CMK (cell line): ENCODE data around the gene E2F8.

Source experiments
- DNase-seq: peaks from one replicate; pipeline ENCODE4 v3.0.0-alpha.2; 2010; ENCODE audit warnings: low read depth

Gene E2F8

DNA sequence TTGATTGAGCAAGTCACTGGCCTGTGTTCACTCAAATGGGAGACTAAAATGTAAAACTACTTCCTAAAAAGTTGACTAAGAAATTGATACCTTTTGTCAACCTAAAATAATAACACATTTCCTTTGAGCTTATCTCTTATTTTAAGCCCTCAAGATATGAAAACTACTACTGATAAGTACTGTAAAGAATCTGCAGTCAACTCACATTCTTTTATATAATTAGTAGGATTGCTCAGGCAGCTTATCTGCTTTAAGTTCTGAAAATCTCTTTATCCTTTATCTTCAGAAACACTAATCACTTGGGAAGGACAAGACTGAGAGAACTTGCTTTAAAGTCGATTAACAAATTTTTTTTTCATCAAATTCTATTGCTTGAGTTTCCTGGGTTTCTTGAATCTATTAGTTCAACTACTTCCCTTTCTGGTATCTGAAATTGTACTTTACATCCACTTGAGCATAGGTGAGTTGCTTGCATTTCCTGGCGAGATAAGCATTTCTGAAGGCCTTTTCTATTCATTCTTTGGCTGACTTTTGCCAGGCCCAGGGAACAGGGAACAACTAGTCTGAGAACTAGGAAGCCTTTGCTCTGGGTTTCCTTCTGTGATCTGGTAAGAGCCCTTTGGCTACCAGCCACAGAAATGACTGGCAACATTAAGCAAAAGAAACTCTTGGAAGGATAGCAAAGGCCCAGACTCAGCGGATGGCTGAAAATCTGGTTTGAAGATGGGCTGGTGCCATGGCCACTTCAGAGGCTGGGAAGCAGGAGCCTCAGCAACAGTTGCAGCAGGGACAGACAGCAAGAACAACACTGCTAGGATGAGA is 19.6 kb downstream of the E2F8 start:
- DNase-seq: no peak

DNA sequence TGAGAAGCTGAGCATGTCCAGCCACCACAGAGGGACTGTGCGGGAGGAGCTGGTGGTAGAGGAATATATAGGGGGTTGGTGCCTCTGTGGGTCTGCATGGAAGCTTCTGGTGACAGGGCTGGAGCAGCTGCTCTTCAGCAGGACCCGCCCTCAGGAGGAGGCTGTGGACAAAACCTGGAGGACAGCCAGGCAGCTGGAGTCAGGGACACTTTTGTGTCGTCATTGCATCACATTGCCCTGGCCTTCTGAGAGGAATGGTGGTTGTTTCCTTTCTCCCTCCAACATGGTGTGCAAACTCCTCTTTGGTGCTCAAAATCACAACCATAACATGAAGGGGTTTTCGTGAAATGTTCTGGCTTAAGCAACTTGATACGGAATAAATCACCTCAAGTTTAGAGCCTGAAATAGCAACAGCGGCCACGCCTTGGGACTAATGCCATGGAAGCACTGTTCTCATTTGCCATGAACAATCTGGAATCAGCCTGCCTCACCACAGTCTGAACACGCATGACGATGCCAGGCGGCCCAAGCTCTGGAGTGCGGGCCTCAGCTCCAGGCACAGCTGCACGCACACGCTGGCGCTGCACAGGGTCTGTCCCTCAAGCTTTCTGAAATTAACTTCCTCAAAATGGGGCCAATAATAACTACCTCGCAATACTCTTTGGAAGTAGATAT is 21.8 kb downstream of the E2F8 start:
- DNase-seq: no peak

DNA sequence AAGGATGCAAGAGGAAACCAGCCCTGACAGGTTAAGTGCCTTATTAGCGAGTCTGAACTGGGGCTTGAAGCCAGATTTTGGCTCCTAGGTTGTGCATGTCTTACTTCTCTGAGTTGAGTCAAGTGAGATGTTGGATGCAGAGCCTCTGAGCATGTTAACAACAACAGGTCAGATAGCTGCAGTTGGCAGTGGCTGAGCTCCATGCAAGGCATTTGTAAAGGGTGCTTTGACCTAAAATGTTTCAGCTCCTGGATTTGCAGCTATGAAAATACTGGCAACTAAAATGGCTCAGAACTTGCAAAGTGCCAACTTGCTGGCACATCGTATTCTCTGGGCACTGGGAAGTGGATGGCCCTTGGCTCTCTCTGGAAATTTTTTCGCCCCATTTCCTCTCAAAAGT is 22.5 kb downstream of the E2F8 start:
- no peak for DNase-seq

DNA sequence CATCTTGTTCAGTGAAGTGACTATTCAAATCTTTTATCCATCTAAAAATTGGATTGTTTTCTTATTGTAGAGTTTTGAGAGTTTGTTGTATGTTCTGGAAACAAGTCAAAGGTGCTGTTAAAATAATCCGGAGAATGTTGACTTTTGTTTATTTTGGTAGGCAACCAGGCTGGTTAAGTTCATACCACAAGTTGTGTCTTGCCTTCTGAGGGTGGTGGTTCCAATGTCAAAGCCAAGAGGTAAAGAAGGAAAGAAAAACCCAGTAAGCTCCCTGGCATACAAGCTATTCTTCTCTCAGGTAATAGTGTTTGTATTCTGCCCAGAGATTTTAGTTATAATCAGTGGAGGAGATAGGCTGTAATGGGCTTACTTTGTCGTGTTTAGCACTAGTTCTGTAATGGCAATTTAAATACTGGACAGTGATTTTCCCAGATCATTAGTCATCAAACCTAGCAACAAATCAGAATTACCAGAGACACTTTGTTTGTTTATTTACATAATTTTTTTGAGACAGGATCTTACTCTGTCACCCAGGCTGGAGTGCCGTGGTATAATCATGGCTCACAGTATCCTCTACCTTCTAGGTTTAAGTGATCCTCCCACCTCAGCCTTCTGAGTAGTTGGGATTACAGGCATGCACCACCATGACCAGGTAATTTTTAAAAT is 23.9 kb downstream of the E2F8 start:
- DNase-seq: no peak

DNA sequence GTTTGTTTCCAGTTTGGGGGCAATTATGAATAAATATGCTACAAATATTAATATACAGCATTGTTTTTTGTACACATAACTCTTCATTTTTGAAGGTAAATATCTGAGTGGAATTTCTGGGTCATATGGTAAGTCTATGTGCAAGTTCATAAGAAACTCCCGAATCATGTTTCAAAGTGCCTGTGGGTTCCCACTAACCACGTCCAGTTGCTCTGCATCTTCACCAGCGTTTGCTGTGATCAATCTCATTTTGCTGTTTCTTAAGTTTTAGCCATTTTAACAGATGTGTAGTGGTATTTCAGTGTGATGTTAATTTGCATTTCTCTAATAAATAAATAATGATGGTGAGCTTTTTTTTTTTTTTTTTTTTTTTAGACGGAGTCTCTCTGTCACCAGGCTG is 24.7 kb downstream of the E2F8 start:
- DNase-seq: no peak

DNA sequence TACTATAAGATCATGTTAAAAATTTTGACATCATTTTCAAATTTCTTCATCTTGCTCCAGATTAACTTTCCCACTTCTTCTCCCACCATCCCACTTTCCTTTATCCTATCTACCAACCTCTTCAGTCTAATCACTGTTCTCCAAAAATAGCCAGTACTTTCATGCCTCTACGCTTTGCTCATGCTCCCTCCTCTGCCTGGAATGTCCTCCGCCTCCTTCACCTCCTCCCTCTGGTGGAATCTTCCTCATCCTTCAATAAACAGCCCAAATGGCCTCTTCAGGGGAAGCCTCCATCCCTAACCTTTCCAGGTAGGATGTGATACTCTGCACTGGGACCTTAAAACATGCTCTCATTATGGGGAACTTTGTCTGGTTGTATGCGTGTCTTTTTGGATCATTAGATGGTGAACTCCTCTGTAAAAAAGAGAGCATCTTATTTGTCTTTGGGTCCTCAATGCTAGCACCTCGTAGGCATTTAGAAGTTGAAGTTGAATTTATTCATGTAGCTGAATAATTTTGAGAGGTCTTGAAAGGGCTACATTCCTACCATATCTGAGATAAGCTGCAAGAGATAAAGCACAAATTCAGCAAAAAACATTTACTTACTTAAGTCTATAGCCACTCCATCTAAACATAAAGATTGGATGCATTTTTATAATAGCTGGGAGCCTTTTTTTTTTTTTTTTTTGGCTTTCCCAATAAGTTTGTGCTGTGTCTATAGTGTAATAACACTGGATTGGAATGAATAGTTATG is 31.0 kb downstream of the E2F8 start:
- no peak for DNase-seq

DNA sequence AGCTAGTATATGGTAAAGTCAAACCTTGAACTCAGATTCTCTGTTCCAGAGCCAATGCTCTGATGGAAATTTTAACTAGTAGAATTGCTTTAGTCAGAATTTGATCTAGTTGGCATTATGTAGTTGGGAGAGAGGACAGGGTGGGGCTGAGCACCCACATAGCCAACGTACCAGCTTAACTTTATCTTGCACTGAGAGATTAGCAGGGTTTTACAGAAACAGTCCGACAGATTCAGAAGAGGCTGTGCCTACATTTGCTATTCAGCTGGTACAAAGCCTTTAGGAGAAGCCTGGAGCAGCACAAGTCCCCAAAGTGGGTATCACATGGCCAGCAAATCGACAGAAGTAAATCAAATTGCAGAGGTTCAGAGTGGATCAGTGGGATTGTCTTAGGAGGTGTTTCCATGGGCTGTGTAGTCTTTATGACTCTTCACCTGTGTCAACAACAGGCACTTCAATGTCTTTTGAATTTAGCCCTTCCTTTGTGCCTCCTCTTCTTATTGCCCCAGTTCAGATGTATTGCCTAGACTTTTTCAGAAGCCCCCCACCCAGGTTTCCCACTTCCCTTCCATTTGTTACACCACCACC is 31.7 kb downstream of the E2F8 start:
- no peak for DNase-seq

DNA sequence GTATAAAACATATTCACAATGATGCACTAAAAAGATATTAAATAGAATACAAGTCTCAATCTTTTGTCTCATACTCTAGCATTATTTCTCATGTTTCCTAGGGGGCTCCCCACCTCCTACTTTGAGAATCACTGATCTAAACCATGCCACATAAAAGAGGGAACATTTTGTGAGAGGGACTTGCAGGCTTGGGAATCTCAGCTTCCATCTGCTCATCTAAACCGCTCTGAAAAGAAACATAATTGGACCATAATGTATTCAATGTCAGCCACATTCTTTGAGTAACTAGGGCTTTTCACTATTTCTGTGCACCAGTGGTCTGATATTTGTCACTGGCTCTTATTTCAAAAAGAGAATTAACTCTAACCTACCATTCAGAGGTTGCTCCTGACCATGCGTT is 32.6 kb downstream of the E2F8 start:
- DNase-seq: no peak

DNA sequence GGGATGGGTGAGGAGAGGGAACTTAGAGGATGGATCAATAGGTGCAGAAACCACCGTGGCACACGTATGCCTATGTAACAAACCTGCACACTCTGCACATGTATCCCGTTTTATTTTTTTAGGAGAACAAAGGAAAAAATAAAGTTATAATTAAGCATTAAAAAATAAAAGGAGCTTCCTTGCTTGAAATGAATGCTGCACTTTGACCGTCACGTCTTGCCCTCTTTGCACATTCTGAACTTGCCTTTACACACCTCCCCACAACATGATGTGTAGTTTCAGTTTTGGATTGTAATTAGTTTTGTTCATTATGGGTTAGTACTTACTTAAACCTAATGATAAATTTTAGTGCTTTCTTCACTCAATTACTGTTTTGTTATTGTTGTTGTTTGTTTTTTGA is 35.9 kb downstream of the E2F8 start:
- DNase-seq: no peak

DNA sequence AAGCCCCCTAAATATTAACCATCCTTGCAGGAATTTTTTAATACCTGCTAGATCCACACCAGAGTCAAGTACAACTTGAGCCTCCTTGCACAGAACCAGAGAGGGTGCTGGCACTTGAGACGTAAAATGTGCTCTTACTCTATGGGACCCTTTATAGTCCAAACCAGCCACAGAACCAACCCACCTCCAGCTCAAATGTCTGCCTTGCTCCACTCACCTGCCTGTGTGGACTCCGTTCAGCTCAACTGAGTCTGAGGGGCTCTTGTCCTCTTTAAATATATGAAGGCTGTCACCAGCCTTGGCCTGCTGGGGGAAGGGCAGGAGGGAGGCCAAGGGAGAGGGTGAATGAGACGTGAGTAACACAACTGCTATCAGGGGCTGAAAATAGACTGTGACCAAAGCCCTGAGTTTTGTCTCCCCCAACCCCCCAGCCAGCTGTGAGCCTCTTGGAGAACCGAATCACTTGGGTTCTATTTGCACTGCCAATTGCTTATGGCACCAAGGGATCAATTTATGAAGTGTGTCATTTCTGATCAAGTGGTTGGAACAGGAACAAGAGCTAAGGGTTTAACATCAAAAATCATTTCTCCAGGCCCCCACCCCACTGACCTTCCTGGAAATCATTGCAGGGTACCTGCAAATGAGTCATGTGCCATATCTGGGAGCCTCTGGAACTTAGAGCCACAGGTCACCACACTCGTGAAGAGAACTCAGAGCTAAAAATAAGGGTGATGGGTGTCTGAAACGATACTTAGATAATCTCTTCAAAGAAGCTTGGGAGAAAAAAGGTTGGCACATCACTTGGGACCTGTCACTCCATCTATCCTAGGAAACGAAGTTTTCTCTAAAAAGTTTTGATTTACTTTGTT is 38.8 kb downstream of the E2F8 start, which contains the start of gene CSRP3:
Gene CSRP3 (minus strand): TSS at position 247 of the 869 bp plus-strand sequence. CDS start 9,535 bp downstream, outside the sequence.
- no peak for DNase-seq

DNA sequence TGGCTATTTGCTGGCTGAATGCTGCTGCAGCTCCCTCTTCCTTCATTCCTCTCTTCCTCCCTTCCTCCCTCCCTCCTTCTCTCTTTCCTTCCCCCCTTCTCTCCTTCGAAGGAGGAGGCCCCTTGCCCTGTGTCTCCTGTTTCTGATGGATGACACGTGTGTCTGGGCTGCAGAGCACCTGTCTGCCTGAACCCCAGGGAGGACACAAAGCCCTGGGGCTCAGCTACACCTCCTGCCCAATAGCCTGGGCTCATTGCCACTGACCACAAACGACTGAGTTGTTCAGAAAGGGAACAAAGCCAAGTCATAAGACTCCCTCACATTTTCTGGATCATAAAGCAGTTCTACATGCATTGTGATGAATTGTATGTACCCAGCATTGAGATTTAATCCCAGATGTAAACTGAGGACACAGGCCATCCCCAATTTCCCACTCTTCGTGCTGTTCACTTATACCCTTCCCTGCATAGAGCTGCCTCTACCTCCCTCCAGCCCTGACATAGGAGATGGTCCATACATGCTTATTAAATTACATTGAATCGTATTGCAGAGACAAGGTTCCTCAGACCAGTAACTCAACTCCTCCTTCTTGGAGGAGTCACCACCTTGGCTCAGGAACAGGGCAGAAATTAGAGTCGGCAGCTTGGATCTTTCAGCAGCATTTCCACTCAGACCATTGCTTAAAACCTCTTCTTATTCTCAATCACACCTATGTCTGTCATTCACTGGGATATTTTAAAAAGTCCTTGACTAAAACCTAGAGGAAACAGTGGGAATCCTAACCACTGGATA is 40.1 kb downstream of the E2F8 start:
- DNase-seq: no peak

DNA sequence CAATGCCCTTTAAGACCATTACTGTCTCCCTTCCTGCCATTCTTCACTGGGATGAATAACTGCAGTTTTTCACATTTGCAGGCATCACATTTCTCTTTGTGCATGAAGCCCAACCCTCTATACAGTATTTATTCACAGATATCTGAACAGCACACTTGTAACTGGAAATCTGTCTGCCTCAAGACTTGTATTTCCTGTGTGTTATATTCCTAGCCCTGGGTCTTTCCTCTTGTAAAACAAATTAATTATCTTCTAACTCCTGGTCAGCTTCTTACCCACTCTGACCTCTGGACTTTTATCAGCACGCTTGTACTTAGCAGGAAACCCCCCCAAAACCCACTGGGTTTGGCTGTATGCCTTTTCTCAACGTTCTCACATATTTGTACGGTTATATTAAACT is 41.0 kb downstream of the E2F8 start:
- no peak for DNase-seq

DNA sequence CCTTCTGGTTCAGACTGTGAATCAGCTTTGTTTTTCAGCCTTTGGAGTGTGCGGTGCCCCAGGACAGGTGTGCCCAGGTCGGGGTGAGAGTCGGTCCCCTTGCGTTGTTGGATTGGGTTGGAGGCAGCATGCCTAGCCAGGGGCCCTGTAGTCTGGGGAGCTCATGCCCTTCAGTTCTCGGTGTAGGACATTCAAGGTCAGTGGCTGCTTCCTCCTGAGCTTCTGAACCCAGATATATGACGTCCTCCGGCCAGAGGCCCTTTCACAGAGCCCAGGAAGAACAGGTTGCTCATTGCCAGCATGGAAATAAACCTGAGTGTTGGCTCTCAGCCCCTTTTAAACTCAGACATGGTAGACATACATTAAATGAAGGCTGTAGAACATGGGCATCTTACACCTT is 41.7 kb downstream of the E2F8 start:
- no peak for DNase-seq

DNA sequence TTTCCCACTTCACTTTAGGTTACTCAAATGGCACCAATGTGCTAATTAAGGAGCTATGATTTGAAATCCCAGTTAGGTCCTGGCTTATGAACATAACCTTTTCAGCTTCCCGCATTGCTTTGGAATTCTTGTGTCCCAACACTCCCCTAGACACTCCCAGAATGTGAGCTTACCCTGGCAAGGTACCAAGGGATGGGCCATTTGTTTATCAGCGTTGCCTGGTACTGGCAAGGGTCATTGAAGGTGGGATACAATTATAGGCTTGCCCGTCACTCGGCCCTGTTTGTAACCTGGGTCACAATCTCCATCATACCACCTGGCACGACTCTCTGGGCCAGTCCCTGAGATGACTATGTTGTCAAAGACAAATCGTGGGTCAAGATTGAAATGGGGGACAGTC is 44.3 kb downstream of the E2F8 start:
- no peak for DNase-seq

DNA sequence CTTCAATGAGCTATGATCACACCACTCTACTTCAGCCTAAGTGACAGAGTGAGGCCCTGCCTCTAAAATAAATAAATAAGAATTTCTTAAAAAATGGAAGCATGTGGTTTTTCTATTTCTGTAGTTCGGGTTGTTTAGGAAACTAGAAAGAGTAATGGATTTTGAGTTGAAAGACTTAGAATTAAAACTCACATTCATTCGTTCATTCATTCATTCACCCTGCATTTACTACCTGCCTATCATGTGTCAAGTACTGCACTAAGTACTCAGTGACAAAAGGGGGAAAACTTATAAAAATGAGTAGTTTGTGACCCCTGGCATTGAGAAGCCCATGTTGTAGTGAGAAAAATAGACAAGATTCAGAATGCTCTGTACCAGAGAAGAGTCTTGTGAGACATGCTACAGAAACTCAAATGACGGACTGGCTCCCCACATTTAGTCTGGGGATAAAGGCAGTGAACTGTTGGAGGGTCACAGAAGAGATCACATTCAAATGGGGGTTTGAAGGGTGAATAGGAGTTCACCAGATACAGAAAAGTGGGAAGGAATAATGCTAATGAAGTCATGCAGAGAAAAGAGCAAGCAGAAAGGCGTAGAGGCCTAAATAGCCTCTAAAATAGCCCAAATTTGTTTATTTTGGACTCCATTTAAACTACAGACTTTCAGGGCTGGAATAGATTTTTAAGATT is 46.0 kb downstream of the E2F8 start:
- DNase-seq: no peak

DNA sequence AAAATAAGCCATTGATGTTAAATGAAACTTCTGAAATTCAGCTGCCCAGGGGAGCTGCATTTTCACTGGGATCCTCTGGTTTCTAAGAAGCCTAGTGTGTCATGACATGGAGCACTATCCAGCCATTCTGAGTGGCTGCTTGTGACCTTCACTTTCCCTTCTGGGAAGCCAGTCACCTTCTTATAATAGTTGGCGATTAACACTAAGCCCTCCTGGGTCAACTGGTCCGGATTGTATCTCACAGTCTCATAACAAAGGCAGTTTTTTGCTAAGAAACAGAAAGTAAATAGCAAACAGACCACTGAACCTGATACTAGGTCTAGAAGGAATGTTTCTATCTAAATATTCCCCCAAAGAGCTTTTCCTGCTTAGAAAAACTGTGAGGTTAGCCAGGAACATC is 46.8 kb downstream of the E2F8 start:
- DNase-seq: no peak

DNA sequence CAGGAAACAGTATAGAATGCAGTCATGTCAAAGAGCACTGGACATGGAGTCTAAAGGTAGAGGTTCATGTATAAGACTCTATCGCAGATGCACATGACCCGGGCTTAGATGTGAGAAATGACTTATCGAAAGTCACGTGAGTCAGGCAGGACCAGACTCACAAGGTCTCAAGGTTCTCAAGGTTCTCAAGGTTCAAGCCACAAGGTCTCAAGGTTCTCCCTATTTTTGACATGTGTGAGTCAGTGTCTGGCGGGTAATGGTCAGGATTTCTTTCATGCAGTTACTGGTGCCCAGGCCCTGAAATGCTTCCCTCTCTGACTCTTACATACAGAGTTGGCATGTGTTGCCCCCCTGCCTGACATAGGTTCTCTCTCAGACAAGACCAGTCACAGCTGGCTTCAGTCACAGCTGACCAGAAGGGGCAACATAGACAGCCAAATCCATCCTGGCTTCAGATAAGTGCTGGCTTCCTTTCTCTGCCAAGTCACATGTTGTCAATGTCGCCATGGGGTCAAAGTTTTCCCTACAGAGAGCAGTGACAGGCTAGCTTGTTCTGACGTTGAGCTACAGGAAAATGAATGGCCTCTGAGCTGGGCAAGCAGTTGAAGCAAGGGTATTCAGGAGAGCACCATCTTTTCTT is 49.1 kb downstream of the E2F8 start:
- DNase-seq: no peak

DNA sequence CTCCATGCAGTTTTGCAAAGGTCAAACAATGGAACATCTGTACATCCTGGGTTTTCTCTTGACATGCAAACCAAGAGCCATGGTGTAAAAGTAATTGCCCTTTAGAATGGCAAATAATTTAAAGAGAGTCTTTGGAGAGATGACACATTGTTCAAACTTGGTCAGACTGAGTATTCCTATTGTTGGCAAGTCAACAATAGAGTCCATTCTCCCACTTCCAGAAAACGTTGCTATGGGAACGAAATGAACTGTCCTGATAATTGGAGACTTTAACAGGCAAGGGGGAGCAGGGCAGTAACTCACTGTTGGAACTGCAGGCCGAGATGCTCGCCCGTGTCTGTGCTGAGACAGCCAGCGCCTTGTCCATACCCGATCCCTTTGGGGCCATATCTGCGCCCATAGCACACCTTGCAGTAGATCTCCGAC is 52.9 kb downstream of the E2F8 start:
- no peak for DNase-seq
